Endodermal cell (in vitro differentiated cells): ENCODE measurements around the gene SELENOW. TPM values are rescaled to one million over a fixed set of nuclear protein-coding genes. Genes with fewer than 3 reads are reported as not detected.

Source experiments
- DNase-seq: peaks from one replicate; pipeline ENCODE4 v3.0.0-alpha.2; 2017
- H3K27ac ChIP-seq: 2 replicates; pipeline ENCODE4 v1.5.1; 2013; ENCODE audit warnings: mild to moderate bottlenecking, low read depth, low read length, moderate library complexity
- H3K27me3 ChIP-seq: 2 replicates; pipeline ENCODE4 v1.6.1; 2013; ENCODE audit warnings: mild to moderate bottlenecking, low read length, moderate library complexity; ENCODE audit not compliant: insufficient read depth, control insufficient read depth, poor library complexity, severe bottlenecking
- H3K36me3 ChIP-seq: 2 replicates; pipeline ENCODE4 v1.7.0; 2013; ENCODE audit warnings: mild to moderate bottlenecking, low read length, moderate library complexity; ENCODE audit not compliant: control insufficient read depth, insufficient read depth
- H3K4me1 ChIP-seq: one replicate; pipeline ENCODE4 v1.7.0; 2013; ENCODE audit warnings: low read length; ENCODE audit not compliant: control insufficient read depth, insufficient read depth
- H3K4me3 ChIP-seq: 2 replicates; pipeline ENCODE4 v1.5.1; 2013; ENCODE audit warnings: mild to moderate bottlenecking, low read length, moderate library complexity
- H3K9ac ChIP-seq: 2 replicates; pipeline ENCODE4 v1.6.1; 2013; ENCODE audit warnings: mild to moderate bottlenecking, low read length, moderate library complexity; ENCODE audit not compliant: poor library complexity, severe bottlenecking; ENCODE audit errors: extremely low read depth
- H3K9me3 ChIP-seq: 2 replicates; pipeline ENCODE4 v1.6.1; 2013; ENCODE audit warnings: mild to moderate bottlenecking, low read length, moderate library complexity; ENCODE audit not compliant: control insufficient read depth
- H3K27ac Mint-ChIP-seq: 2 replicates; pipeline ENCODE4 v1.8.0; 2020; ENCODE audit warnings: mixed read lengths
- H3K27me3 Mint-ChIP-seq: 2 replicates; pipeline ENCODE4 v1.8.0; 2021; ENCODE audit warnings: mild to moderate bottlenecking, mixed read lengths; ENCODE audit not compliant: insufficient read depth
- H3K36me3 Mint-ChIP-seq: 2 replicates; pipeline ENCODE4 v1.8.0; 2020; ENCODE audit warnings: low read depth, mixed read lengths
- H3K4me1 Mint-ChIP-seq: 2 replicates; pipeline ENCODE4 v1.8.0; 2020; ENCODE audit warnings: mixed read lengths
- H3K4me3 Mint-ChIP-seq: 2 replicates; pipeline ENCODE4 v1.8.0; 2020; ENCODE audit warnings: mild to moderate bottlenecking, moderate library complexity, mixed read lengths
- H3K9me3 Mint-ChIP-seq: 2 replicates; pipeline ENCODE4 v1.8.0; 2020; ENCODE audit warnings: mild to moderate bottlenecking, mixed read lengths
- CTCF ChIP-seq: fragments of 200-600 bp; sonication (generic); conservative IDR thresholded peaks from 2 replicates; pipeline ENCODE4 v1.5.0; 2021; ENCODE audit warnings: antibody characterized with exemption, mild to moderate bottlenecking
- WGBS, 2 experiments: methylation state at CpG; one replicate each; pipeline versions ENCODE4 v1.1.5 to v1.1.7; 2013; ENCODE audit warnings: missing lambda C conversion rate in 2 of 2, mixed read lengths in 1 of 2; ENCODE audit not compliant: insufficient coverage in 1 of 2, insufficient read length in 1 of 2; 5-methylcytosine and 5-hydroxymethylcytosine counted together
- total RNA-seq, 2 donors: library from RNA; stranded (reverse); fragmentation: NEBNext Ultra II Directional in 1 of 2; extraction: Animal tissue kit (Norgen Biotek cat#: 25700) in 1 of 2; gene quantifications; 2 replicates in 1 of 2; 3 replicates in 1 of 2; pipeline ENCODE4 v1.2.1, GENCODE V29; 2021

Gene SELENOW
- total RNA-seq, 2 donors from 2014 or later = 404 to 410 TPM

GRCh38 chr19:47756627-47756929 lies 21.9 kb upstream of the SELENOW start:
- Mint-ChIP-seq H3K27me3 (no peaks in the 10 kb centered on the region), H3K36me3 (peaks cover 63% of the 10 kb centered on the region), H3K9me3 (peaks cover 2% of the 10 kb centered on the region), H3K27ac (no peak overlapping the region), H3K4me3 (no peak overlapping the region), H3K4me1 (no peaks in the 10 kb centered on the region)
- H3K27ac ChIP-seq = no peak overlapping the region
- H3K4me3 ChIP-seq = no peak overlapping the region
- no peaks in the 10 kb centered on the region for H3K27me3 ChIP-seq
- no peak for TF ChIP-seq CTCF
- H3K4me1 ChIP-seq = no peaks in the 10 kb centered on the region
- 98% methylated on average over 7 to 12 of the region's 12 CpGs for WGBS, 2 experiments
- peaks cover 56% of the 10 kb centered on the region for H3K36me3 ChIP-seq
- no peaks in the 10 kb centered on the region for H3K9me3 ChIP-seq
- H3K9ac ChIP-seq = no peak overlapping the region
- DNase-seq = no peak

- Histone ChIP-seq H3K27ac (no peak overlapping the region), H3K27me3 (no peaks in the 10 kb centered on the region), H3K9me3 (no peaks in the 10 kb centered on the region), H3K4me3 (no peak overlapping the region), H3K9ac (no peak overlapping the region), H3K4me1 (no peaks in the 10 kb centered on the region), H3K36me3 (peaks cover 53% of the 10 kb centered on the region)
- H3K9me3 Mint-ChIP-seq = peaks cover 2% of the 10 kb centered on the region
- DNase-seq = no peak
- H3K4me1 Mint-ChIP-seq = no peaks in the 10 kb centered on the region
- TF ChIP-seq CTCF = no peak
- no peak overlapping the region for H3K4me3 Mint-ChIP-seq
- H3K27ac Mint-ChIP-seq = no peak overlapping the region
- peaks cover 61% of the 10 kb centered on the region for H3K36me3 Mint-ChIP-seq
- no peaks in the 10 kb centered on the region for H3K27me3 Mint-ChIP-seq
- WGBS, 2 experiments = 93 to 97% methylated on average over 13 to 22 of the region's 22 CpGs
Observed at GRCh38 chr19:47756953-47757608, 21.4 kb upstream of the SELENOW start.

- Mint-ChIP-seq H3K4me1 (no peaks in the 10 kb centered on the region), H3K27me3 (no peaks in the 10 kb centered on the region), H3K36me3 (peaks cover 54% of the 10 kb centered on the region), H3K9me3 (peaks cover 2% of the 10 kb centered on the region), H3K4me3 (no peak overlapping the region), H3K27ac (peak overlapping the region; percentile 17)
- Histone ChIP-seq H3K4me1 (no peaks in the 10 kb centered on the region), H3K9me3 (no peaks in the 10 kb centered on the region), H3K27ac (no peak overlapping the region), H3K4me3 (no peak overlapping the region), H3K36me3 (peaks cover 45% of the 10 kb centered on the region), H3K9ac (no peak overlapping the region), H3K27me3 (no peaks in the 10 kb centered on the region)
- no peak for DNase-seq
- WGBS, 2 experiments = 93 to 96% methylated on average over 10 to 13 of the region's 14 CpGs
- TF ChIP-seq CTCF = no peak
Observed at GRCh38 chr19:47757617-47758442, 20.7 kb upstream of the SELENOW start.
